Measurements from ENCODE around the gene WDTC1.
A peak's percentile ranks its signal among the peaks of the same experiment; 100 is the strongest.

- TF ChIP-seq GATA3 (IDR thresholded peaks at IDR 0.05; ENCODE audit: low read depth, low read length) (no peak), GATA2 (IDR thresholded peaks at IDR 0.05; ENCODE audit: low read depth, low read length) (peak; percentile 29)
Measured at GRCh38 chr1:27318596-27318995, 84.2 kb downstream of the WDTC1 start.
